Stomach (tissue), 9 donors: ENCODE data around the gene COLGALT1. TPM values are rescaled to one million over a fixed set of nuclear protein-coding genes. Genes with fewer than 3 reads are reported as not detected.

Experiments
- DNase-seq, 2 donors: peaks; one replicate each; pipeline versions ENCODE4 v3.0.0 to v3.0.0-alpha.2; 2013 to 2019
- H3K27ac ChIP-seq, 5 donors: fragments of 200-600 bp in 4 of 5; sonication (generic) in 4 of 5; one replicate each; pipeline ENCODE4 v1.5.1; 2013 to 2019; ENCODE audit warnings: mild to moderate bottlenecking in 1 of 5, moderate library complexity in 1 of 5
- H3K27me3 ChIP-seq, 3 donors: fragments of 200-600 bp; sonication (generic); one replicate each; pipeline ENCODE4 v1.5.1; 2017 to 2019; ENCODE audit warnings: mixed run types in 1 of 3
- H3K36me3 ChIP-seq, 4 donors: fragments of 200-600 bp; sonication (generic); 1 replicate in 3 of 4; 2 replicates in 1 of 4; pipeline ENCODE4 v1.5.1; 2016 to 2019
- H3K4me1 ChIP-seq, 4 donors: fragments of 200-600 bp; sonication (generic); one replicate each; pipeline ENCODE4 v1.5.1; 2016 to 2019
- H3K4me3 ChIP-seq, 4 donors: fragments of 200-600 bp; sonication (generic) in 3 of 4; one replicate each; pipeline ENCODE4 v1.5.1; 2016 to 2019; ENCODE audit warnings: mild to moderate bottlenecking in 1 of 4
- H3K9me3 ChIP-seq, 4 donors: fragments of 200-600 bp; sonication (generic); one replicate each; pipeline ENCODE4 v1.5.1; 2016 to 2019
- EP300 ChIP-seq: sonication (generic); formaldehyde crosslinking; IDR thresholded peaks from one replicate; pipeline ENCODE4 v1.6.1; 2017; ENCODE audit warnings: antibody characterized with exemption
- POLR2A ChIP-seq, 4 donors: fragments of 450-650 bp; IDR thresholded peaks; one replicate each; pipeline ENCODE4 v1.6.1; 2016; ENCODE audit warnings: antibody characterized with exemption in 4 of 4, control low read depth in 2 of 4, mild to moderate bottlenecking in 1 of 4, moderate library complexity in 1 of 4
- POLR2AphosphoS5 ChIP-seq, 3 donors: sonication (generic); formaldehyde crosslinking; IDR thresholded peaks; one replicate each; pipeline ENCODE4 v1.6.1; 2016; ENCODE audit warnings: antibody characterized with exemption in 3 of 3
- WGBS, 5 donors: extraction: QIAGEN DNeasy Blood & Tissue Kit in 3 of 5; methylation state at CpG; one replicate each; pipeline versions ENCODE4 v1.1.5 to v1.1.7; 2013 to 2018; 5-methylcytosine and 5-hydroxymethylcytosine counted together
- intact Hi-C: fragments of 100-400 bp; cut with DNase I; formaldehyde crosslinking; loops from one replicate; pipeline ENCODE4 v1.15.1; 2023; ENCODE audit warnings: low total_unique reads
- polyA plus RNA-seq, 3 donors: library from polyadenylated mRNA; stranded (reverse); fragments of 200-250 nt; gene quantifications; one replicate each; pipeline ENCODE4 v1.2.3, GENCODE V29; 2013
- total RNA-seq, 5 donors: library from RNA; depleted of rRNA; stranded (reverse); fragments of >200 nt; gene quantifications; one replicate each; pipeline versions ENCODE4 v1.1.0 to v1.2.3, GENCODE V29; 2014 to 2016
- TF ChIP-seq, protein P1 (sequence below), 7 experiments: fragments of 450-650 bp in 4 of 7; fragments of 200-600 bp in 3 of 7; sonication (generic) in 3 of 7; IDR thresholded peaks; one replicate each; pipeline ENCODE4 v1.5.1; 2016 to 2019; ENCODE audit warnings: antibody characterized with exemption in 7 of 7, control low read depth in 2 of 7, mild to moderate bottlenecking in 1 of 7
- donor health status: healthy with polysubstance abuse.
- donor health status: Bipolar disorder and iron deficiency.
- donor health status: healthy.

The COLGALT1 gene
- total and polyA plus RNA-seq, 8 donors: 15.1 to 273 (median 36.7) TPM

DNA sequence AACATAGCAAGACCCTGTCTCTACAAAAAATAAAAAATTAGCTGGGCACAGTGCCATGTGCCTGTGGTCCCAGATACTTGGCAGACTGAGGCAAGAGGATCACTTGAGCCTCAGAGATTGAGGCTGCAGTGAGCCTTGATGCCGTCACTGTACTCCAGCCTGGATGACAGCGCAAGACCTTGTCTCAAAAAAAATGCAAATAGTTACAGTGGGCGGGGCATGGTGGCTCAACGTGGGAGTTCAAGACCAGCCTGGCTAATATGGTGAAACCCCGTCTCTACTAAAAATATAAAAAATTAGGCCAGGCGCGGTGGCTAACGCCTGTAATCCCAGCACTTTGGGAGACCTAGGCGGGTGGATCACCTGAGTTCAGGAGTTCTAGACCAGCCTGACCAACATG lies 35.5 kb upstream of the COLGALT1 start:
- H3K27me3 ChIP-seq: peaks cover 0 to 2% (median 0%) of the 10 kb centered on the region in 3 donors
- peaks cover 4 to 18% (median 13%) of the 10 kb centered on the region in 4 donors for H3K9me3 ChIP-seq
- H3K4me1 ChIP-seq: peaks cover 0 to 19% (median 13%) of the 10 kb centered on the region in 4 donors
- DNase-seq: no peak
- 89 to 91% (median 89%) methylated on average over 9 of the region's 9 CpGs for WGBS, 5 donors
- intact Hi-C loops: no loop called here
- peaks cover 22 to 58% (median 57%) of the 10 kb centered on the region in 4 donors for H3K36me3 ChIP-seq
- H3K27ac ChIP-seq: no peak overlapping the region
- no peak overlapping the region for H3K4me3 ChIP-seq
- TF ChIP-seq, protein P1, sequence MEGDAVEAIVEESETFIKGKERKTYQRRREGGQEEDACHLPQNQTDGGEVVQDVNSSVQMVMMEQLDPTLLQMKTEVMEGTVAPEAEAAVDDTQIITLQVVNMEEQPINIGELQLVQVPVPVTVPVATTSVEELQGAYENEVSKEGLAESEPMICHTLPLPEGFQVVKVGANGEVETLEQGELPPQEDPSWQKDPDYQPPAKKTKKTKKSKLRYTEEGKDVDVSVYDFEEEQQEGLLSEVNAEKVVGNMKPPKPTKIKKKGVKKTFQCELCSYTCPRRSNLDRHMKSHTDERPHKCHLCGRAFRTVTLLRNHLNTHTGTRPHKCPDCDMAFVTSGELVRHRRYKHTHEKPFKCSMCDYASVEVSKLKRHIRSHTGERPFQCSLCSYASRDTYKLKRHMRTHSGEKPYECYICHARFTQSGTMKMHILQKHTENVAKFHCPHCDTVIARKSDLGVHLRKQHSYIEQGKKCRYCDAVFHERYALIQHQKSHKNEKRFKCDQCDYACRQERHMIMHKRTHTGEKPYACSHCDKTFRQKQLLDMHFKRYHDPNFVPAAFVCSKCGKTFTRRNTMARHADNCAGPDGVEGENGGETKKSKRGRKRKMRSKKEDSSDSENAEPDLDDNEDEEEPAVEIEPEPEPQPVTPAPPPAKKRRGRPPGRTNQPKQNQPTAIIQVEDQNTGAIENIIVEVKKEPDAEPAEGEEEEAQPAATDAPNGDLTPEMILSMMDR (IDR thresholded peaks at IDR 0.05): no peak
- TF ChIP-seq POLR2A (IDR thresholded peaks at IDR 0.05) (no peak), POLR2AphosphoS5 (IDR thresholded peaks at IDR 0.05) (no peak), EP300 (no peak)

DNA sequence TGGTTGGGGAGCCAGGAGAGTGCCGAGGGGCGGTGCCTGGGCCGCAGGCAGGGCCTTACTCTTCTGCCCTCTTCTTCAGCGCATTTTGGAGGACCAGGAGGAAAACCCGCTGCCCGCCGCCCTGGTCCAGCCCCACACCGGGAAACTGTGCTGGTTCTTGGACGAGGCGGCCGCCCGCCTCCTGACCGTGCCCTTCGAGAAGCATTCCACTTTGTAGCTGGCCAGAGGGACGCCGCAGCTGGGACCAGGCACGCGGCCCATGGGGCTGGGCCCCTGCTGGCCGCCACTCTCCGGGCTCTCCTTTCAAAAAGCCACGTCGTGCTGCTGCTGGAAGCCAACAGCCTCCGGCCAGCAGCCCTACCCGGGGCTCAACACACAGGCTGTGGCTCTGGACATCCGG lies 34.6 kb upstream of the COLGALT1 start:
- DNase-seq: no peak
- Histone ChIP-seq H3K27me3 (peaks cover 0 to 11% (median 0%) of the 10 kb centered on the region in 3 donors), H3K4me1 (peaks cover 0 to 19% (median 13%) of the 10 kb centered on the region in 4 donors), H3K36me3 (peaks cover 22 to 56% (median 54%) of the 10 kb centered on the region in 4 donors), H3K9me3 (peaks cover 4 to 18% (median 13%) of the 10 kb centered on the region in 4 donors), H3K27ac (no peak overlapping the region), H3K4me3 (no peak overlapping the region)
- TF ChIP-seq POLR2AphosphoS5 (IDR thresholded peaks at IDR 0.05) (no peak), EP300 (no peak), POLR2A (IDR thresholded peaks at IDR 0.05) (no peak)
- TF ChIP-seq, protein P1 (IDR thresholded peaks at IDR 0.05): no peak
- 91 to 97% (median 95%) methylated on average over 19 to 25 of the region's 25 CpGs for WGBS, 5 donors
- intact Hi-C loops: no loop called here

DNA sequence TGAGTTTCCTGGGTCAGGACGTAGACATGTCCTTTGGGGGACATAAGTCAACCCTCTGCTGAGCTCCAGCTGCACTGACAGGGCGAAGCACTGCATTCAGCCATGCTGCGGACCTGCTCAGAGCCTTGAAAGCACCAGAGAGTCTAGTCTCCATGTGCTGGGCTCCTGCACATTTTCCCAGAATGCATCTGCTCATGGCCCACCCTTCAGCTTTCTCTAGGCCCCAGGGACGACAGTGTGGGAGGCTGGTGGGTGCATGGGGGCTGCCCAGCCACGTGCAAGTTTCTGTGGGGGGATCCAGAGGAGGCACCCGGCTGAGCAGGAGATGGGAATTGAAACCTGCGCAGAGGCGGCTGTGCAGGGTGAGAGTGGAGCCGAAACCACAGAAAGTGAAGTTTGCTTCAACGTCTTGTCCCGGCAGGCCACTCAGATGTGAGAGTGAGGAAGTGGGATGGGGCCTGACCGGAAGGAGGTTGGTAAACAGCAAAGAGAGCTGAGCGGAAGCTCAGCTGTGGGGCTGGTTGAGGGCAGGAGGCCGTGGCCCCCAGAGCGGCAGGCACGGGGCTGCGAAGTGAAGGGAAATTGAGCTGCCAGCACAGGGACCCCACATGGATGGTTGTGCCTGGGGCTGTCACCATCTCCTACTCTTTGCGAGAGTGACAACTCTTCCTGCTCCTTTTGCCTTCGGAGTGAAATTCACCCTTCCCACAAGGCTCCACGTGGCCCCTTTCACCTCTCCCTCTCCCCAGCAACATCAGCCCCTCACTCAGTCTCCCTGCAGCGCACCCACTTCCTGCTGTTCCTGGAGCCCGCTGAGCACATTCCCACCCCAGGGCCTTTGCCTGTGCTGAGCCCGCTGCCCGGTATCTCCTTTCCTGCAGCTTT lies 32.2 kb upstream of the COLGALT1 start:
- Histone ChIP-seq H3K27me3 (peaks cover 0 to 34% (median 0%) of the 10 kb centered on the region in 3 donors), H3K27ac (peak overlapping the region; percentile 16 to 75 (median 49)), H3K4me1 (peaks cover 0 to 19% (median 13%) of the 10 kb centered on the region in 4 donors), H3K4me3 (peak overlapping the region in 1 of 4 donors; percentile 5), H3K9me3 (peaks cover 0 to 5% (median 2%) of the 10 kb centered on the region in 4 donors), H3K36me3 (peaks cover 6 to 34% (median 31%) of the 10 kb centered on the region in 4 donors)
- WGBS, 5 donors: 44 to 49% (median 44%) methylated on average over 24 of the region's 24 CpGs
- intact Hi-C loops: no loop called here
- TF ChIP-seq POLR2AphosphoS5 (IDR thresholded peaks at IDR 0.05): peak in 1 of 3 donors; percentile 39
- TF ChIP-seq, protein P1 (IDR thresholded peaks at IDR 0.05): no peak
- DNase-seq: peak; percentile 49 to 76

DNA sequence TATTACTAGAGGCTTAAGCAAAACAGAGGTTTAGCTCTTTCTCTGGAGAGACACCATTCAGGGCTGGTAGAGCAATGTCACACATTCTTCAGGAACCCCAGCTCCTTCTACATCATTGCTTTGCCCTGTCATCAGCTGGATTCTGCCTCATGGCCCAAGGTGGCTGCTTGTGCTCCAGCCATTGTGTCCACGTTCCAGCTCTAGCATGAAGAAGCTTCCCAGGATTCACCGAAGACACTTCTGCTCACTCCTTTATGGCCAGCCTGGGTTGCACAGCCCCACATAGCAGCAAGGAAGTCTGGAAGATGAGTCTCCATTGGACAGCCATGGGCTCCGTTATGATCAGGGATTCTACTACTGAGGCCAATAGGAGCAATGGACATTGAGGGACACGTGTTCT lies 30.8 kb upstream of the COLGALT1 start:
- Histone ChIP-seq H3K4me3 (no peak overlapping the region), H3K4me1 (peaks cover 0 to 19% (median 13%) of the 10 kb centered on the region in 4 donors), H3K27ac (no peak overlapping the region), H3K36me3 (peaks cover 3 to 19% (median 18%) of the 10 kb centered on the region in 4 donors), H3K27me3 (peaks cover 0 to 48% (median 0%) of the 10 kb centered on the region in 3 donors), H3K9me3 (peaks cover 3 to 11% (median 8%) of the 10 kb centered on the region in 4 donors)
- intact Hi-C loops: no loop called here
- TF ChIP-seq POLR2A (IDR thresholded peaks at IDR 0.05): no peak
- TF ChIP-seq POLR2AphosphoS5 (IDR thresholded peaks at IDR 0.05): no peak
- no peak for TF ChIP-seq EP300
- TF ChIP-seq, protein P1 (IDR thresholded peaks at IDR 0.05): no peak
- no peak for DNase-seq
- 92 to 94% (median 93%) methylated on average over 4 of the region's 4 CpGs for WGBS, 5 donors
